ENCODE results near the gene ADH1A. TPM values are rescaled to one million over a fixed set of nuclear protein-coding genes. Genes with fewer than 3 reads are reported as not detected.

Gene ADH1A
- total RNA-seq, 4 donors from 2014 or later: 0.27 TPM; not detected in 3

- H3K27me3 ChIP-seq: no peaks in the 10 kb centered on the region
- TF ChIP-seq POLR2A (IDR thresholded peaks at IDR 0.05): no peak
- TF ChIP-seq CTCF (IDR thresholded peaks at IDR 0.05): no peak
- H3K9me3 ChIP-seq: no peaks in the 10 kb centered on the region
- H3K36me3 ChIP-seq: no peaks in the 10 kb centered on the region
- H3K4me3 ChIP-seq (replicated peaks in 1 of 3): no peak overlapping the region
- H3K4me1 ChIP-seq: no peaks in the 10 kb centered on the region
- 92 to 94% methylated on average over 7 of the region's 7 CpGs for WGBS, 2 donors
- intact Hi-C loops (cut with DNase I): no loop called here
- no peak for DNase-seq
- H3K27ac ChIP-seq: peak overlapping the region in 2 of 3 donors; percentile 24 to 45
These were observed 10.8 kb upstream of the ADH1A start for GRCh38 chr4:99301376-99302164.

GRCh38 chr4:99300934-99301333 is 10.1 kb upstream of the ADH1A start:
- no peak overlapping the region for H3K4me3 ChIP-seq (replicated peaks in 1 of 3)
- H3K27ac ChIP-seq: peak overlapping the region in 1 of 3 donors; percentile 24
- H3K36me3 ChIP-seq: no peaks in the 10 kb centered on the region
- DNase-seq: peak; percentile 64 to 71
- intact Hi-C loops (cut with DNase I): no loop called here
- no peaks in the 10 kb centered on the region for H3K4me1 ChIP-seq
- TF ChIP-seq POLR2A (IDR thresholded peaks at IDR 0.05) (no peak), CTCF (IDR thresholded peaks at IDR 0.05) (no peak)
- H3K27me3 ChIP-seq: no peaks in the 10 kb centered on the region
- no peaks in the 10 kb centered on the region for H3K9me3 ChIP-seq
- 31 to 43% methylated on average over 4 of the region's 4 CpGs for WGBS, 2 donors

GRCh38 chr4:99293357-99293756 is 2.6 kb upstream of the ADH1A start:
- no peaks in the 10 kb centered on the region for H3K27me3 ChIP-seq
- intact Hi-C loops (cut with DNase I): no loop called here
- TF ChIP-seq POLR2A (IDR thresholded peaks at IDR 0.05) (no peak), CTCF (IDR thresholded peaks at IDR 0.05) (no peak)
- WGBS, 2 donors: 90 to 93% methylated on average over 4 to 5 of the region's 5 CpGs
- H3K4me1 ChIP-seq: no peaks in the 10 kb centered on the region
- H3K4me3 ChIP-seq (replicated peaks in 1 of 3): no peak overlapping the region
- no peaks in the 10 kb centered on the region for H3K9me3 ChIP-seq
- no peak for DNase-seq
- no peak overlapping the region for H3K27ac ChIP-seq
- H3K36me3 ChIP-seq: no peaks in the 10 kb centered on the region

GRCh38 chr4:99285387-99285786 is 5.4 kb downstream of the ADH1A start:
- intact Hi-C loops (cut with DNase I): no loop called here
- no peak for DNase-seq
- no peak overlapping the region for H3K27ac ChIP-seq

GRCh38 chr4:99282731-99283130 is 8.1 kb downstream of the ADH1A start:
- TF ChIP-seq CTCF (IDR thresholded peaks at IDR 0.05) (no peak), POLR2A (IDR thresholded peaks at IDR 0.05) (no peak)

More at GRCh38 chr4:99285387-99285786, 5.4 kb downstream of the ADH1A start:
- no peaks in the 10 kb centered on the region for H3K27me3 ChIP-seq
- no peak for TF ChIP-seq POLR2A (IDR thresholded peaks at IDR 0.05)
- no peaks in the 10 kb centered on the region for H3K36me3 ChIP-seq
- H3K9me3 ChIP-seq: no peaks in the 10 kb centered on the region
- H3K4me1 ChIP-seq: no peaks in the 10 kb centered on the region
- no peak overlapping the region for H3K4me3 ChIP-seq (replicated peaks in 1 of 3)

More at GRCh38 chr4:99282731-99283130, 8.1 kb downstream of the ADH1A start:
- Histone ChIP-seq H3K36me3 (no peaks in the 10 kb centered on the region), H3K27me3 (no peaks in the 10 kb centered on the region), H3K4me1 (no peaks in the 10 kb centered on the region), H3K9me3 (no peaks in the 10 kb centered on the region), H3K27ac (no peak overlapping the region), H3K4me3 (replicated peaks in 1 of 3) (no peak overlapping the region)
- DNase-seq: no peak
- intact Hi-C loops (cut with DNase I): no loop called here
- 79 to 87% methylated on average over 2 of the region's 2 CpGs for WGBS, 2 donors
